Stimulated activated CD4-positive, alpha-beta T cell treated with anti-CD3 and anti-CD28 coated beads, Interleukin-2, amount 100 ng/mL, for 48 hours (primary cell): ENCODE measurements around the gene NMNAT2.
"Not testable (repeated sequence)": the region's sequence is repeated elsewhere in the genome, so short reads cannot be mapped to it uniquely, and the experiment has no call there.

Experiments
- DNase-seq, 2 donors: peaks; one replicate each; pipeline ENCODE4 v3.0.0-alpha.2; 2020

NMNAT2 gene

GRCh38 chr1:183416850-183417771 lies 1.1 kb downstream of the NMNAT2 start:
- DNase-seq, result peak; percentile 8 to 38

DNA sequence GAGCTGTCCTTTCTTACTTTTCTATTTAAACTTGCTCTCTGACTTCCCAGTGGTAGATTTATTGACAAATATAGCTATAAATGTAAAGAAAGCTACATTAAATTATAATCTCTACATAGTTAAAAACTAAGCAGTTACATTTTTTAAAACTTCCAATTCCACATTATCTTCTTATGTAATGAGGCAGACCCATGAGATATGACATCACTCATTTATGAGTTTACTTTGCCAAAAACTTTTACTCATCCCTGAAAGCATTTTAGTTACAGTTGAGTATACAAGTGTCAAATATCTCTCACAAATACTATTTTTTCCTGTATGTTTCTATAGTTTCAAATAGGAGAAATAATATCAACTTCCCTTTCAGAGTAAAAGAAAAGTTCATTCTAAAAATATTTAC lies 3.8 kb downstream of the NMNAT2 start:
- no peak for DNase-seq

DNA sequence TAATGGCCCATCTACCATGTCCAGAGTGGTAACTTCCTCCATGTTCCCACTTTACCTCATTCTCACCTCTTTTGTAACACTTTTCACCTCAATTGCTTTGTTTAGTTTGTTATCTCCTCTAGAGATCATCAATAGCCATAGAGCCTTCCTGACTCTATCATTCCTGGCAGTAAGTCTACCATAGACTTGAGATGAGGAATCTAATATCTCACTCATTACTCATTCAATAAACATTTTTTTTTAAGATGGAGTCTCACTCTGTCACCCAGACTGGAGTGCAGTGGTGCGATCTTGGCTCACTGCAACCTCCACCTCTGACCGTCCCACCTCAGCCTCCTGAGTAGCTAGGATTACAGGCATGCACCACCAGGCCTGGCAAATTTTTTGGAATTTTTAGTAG lies 7.1 kb downstream of the NMNAT2 start:
- no peak for DNase-seq

DNA sequence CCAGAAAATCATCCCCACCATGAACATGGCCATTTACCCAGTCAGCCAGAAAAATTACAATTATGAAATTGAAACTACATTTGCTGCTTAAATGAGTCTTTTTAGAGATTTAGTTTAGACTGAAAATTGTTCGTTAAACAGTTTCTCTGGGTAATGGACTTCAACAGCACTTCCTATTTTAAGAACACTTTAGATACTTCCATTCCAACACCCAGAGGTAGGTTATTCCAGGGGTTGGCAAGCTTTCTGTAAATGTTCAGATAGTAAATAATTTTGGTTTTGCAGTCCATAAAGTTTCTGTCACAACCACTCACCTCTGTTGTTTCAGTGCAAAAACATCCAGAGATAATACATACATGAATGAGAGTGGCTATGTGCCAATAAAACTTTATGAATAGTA lies 10.2 kb downstream of the NMNAT2 start:
- DNase-seq, result no peak

DNA sequence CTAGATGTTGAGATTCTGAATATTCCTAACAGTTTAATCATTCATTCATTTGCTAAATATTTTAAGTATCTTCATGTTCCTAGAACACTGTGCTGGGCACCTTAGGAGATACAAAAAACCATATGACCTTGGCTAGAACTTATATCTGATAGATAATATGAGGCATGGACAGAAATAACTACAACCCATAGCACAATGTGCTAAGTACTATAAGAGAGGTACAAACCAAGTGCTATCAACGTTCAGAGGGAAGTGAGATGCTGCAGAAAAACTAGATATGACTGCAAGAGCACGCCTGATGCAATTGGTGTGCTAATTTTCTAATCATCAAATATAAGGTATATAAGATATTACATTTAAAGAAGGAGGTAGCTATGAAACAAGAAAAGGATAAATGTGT lies 10.7 kb downstream of the NMNAT2 start:
- DNase-seq, result no peak

GRCh38 chr1:183404476-183404875 lies 13.7 kb downstream of the NMNAT2 start:
- DNase-seq, result no peak

DNA sequence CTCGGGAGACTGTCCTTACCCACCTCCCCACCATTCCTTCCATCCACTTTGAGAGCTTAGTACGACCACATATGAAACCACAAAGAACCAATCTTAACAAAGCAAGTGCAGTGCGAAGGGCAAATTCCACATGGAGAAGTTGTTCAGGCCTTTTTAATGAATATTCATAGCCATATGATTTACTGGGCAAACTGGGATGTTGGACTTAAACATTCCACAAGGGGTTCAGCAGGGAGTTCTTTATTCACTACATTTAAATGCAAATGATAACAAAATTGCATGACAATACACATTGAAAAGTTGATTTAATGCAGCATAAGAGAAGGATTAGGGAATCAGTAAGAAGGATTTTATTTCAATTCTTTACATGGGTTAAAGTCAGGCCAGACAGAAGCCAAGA lies 14.7 kb downstream of the NMNAT2 start:
- no peak for DNase-seq

DNA sequence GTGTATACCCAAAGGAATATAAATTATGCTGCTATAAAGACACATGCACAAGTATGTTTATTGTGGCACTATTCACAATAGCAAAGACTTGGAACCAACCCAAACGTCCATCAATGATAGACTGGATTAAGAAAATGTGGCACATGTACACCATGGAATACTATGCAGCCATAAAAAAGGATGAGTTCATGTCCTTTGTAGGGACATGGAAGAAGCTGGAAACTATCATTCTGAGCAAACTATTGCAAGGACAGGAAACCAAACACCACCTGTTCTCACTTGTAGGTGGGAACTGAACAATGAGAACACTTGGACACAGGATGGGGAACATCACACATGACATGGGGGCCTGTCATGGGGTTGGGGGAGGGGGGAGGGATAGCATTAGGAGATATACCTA lies 16.6 kb downstream of the NMNAT2 start:
- DNase-seq, result not testable (repeated sequence)

DNA sequence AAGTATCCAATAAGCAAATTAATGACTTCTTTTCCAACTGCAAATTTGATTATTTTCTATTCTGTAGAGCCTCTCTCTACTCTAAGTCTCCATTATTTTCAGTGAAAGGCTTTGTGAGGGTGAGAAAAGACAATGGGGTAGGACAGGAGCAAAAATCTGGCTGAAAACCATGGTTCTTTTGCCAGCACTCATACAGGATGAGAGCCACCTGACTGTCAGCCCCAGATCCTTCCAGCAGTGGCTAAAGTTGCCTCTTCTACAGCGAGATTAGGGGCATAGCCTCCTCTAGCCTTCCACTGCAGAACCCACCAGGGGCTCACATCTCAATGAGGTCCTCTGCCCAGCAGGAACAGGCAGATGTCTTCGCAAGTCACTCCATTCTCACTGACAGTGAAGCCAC lies 23.7 kb downstream of the NMNAT2 start:
- no peak for DNase-seq

DNA sequence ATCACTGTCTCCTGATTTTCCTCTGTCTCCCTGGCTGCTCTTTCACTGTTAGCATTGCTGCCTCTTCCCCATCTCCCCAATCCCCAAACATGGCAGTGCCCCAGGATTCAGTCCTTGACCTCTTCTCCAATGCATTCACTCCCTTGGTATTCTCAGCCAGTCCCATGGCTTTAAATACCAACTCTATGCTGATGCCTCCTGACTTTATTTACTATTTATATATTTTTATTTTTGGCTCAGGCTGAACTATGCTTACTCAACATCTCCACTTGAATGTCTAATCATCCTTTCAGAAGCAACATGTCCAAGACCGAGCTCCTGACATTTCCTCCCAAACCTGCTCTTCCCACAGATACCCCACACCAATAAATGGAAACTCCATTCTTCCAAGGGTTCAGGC lies 26.3 kb downstream of the NMNAT2 start:
- no peak for DNase-seq

DNA sequence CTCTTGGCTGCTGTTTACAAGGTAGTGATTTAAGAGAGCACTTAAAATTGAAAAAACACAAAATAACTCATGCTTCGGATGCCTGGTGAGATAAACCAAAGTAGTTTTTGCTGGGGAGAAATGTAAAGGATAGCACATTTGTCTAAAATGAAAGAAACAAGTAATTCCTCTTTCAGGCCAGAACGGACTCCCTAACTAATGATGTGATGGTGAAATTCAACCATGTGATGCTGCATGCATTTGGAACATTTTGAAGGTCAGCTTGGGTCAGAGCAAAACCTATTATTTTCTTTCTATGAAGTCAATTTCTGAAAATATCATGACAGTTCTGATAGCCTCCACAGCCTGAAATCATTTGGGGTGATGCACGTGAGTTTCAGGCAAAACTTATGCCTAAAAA lies 27.6 kb downstream of the NMNAT2 start:
- no peak for DNase-seq

GRCh38 chr1:183388735-183389134 lies 29.4 kb downstream of the NMNAT2 start:
- DNase-seq, result no peak

DNA sequence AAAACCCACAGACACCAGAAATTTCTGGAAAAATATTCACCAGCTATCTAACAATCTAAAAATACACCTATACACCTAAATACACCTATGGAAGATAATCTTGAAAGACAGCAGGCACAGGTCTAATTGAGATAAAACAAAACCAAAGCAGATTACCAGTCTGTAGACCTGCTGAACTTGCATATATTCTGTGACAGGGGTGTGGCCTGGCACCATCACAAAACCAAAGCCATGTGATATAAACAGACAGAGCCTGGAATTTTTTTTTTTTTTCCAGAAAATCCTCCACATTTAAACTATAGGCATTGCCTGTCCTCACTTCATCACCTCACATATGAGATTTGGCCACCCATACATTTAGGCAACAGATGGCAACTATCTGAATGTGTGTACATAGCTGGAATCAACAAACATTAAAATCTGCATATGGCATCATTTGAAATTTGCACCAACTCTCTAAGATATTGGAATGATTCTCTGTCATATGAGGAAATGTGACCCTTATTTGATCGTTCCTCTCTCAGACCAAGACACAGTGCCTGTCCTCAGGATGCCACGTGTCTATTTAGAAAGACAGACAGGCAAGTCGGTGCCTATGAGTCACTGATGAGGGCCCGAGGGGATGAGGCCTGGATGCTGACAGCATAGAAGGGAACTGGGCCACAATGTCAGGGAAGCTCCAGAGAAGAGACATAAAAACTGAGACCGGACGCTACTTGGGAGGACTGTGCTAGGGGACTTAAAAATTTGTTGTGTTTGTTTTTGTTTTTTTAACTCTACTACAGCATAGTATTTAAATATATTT lies 32.6 kb downstream of the NMNAT2 start:
- DNase-seq, result no peak

- no peak for DNase-seq
These were observed 38.2 kb downstream of the NMNAT2 start for GRCh38 chr1:183379951-183380350.

DNA sequence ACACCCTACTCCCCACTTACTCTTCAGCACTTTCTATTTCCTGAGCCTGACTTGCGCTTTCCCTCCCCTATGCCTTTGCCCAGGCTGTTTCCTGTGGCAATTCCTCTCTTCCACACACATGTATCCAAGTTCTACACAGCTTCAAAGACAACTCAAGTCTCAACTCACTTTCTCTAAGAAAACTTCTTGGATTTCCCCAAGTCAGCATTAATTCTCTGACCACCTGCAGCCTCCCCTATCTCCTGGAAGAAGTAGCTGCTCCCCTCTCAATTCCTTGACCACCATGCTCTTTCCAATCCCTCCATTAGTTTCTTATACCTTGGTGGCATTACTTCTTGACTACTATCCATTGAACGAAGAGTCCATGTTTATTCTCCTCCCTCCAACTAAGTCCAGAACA lies 42.8 kb downstream of the NMNAT2 start:
- no peak for DNase-seq

- no peak for DNase-seq
These were observed 43.4 kb downstream of the NMNAT2 start for GRCh38 chr1:183374825-183375224.

DNA sequence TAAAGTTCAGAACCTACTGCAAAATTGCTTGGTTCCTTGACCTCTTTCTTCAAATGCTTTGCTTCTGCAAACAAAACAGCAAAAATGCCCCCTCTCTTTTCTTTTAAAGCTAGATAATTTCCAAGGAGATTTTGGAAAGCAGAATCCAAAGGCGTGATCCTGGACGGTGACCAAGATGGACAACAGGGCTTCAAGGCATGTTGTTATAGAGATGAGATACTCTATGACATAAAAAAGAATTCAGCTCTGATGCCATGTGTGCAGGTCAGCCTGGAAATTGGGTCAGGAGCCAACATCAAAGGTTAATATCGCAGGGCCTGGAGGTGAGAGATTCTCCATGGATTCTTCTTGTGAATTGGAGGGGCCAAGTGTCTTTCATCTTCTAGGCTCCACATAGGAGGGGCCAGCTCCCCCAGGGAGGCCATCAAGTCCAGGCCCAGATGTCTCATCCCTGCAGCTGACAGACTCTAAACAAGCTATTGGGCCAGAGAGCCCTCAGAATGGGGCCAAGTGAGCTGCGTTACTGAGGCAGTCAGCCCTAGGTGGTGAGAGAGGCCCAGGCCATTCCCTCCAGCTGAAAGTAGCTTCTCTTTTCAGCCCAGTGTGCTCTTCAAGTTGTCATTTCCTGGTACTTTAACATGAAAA lies 45.5 kb downstream of the NMNAT2 start:
- DNase-seq, result no peak

- DNase-seq, result no peak
These were observed 47.7 kb downstream of the NMNAT2 start for GRCh38 chr1:183370399-183371058.

- no peak for DNase-seq
These were observed 49.7 kb downstream of the NMNAT2 start for GRCh38 chr1:183368213-183369108.

DNA sequence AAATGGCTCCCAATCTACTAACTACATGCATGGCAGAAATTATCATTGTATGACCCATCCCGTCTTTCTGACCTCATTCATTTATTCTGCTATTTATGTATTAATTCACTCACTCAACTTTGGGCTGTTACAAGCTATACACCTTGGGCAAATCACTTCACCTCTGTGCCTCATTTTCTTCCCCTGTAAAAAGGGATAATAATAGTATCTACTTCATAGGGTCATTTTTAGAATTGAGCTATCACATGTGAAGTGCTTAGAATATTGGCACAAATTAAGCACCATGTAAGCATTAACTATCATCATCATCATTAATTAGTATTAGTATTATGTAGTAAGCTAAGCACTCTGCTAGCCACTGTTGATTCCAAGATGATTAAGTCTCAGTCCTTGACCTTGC lies 52.1 kb downstream of the NMNAT2 start:
- no peak for DNase-seq

- DNase-seq, result no peak
These were observed 52.5 kb downstream of the NMNAT2 start for GRCh38 chr1:183365676-183366075.

- no peak for DNase-seq
These were observed 53.1 kb downstream of the NMNAT2 start for GRCh38 chr1:183365093-183365492.
